Gastrocnemius medialis (tissue), 4 donors: ENCODE data around the gene MTCP1. TPM values are rescaled to one million over a fixed set of nuclear protein-coding genes. Genes with fewer than 3 reads are reported as not detected.
A peak's percentile ranks its signal among the peaks of the same experiment; 100 is the strongest.

Experiments
- ATAC-seq, 2 donors: fragments of 150-250 bp; one replicate each; pipeline ENCODE4 v1.9.1; 2016
- DNase-seq, 2 donors: peaks; one replicate each; pipeline ENCODE4 v3.0.0-alpha.2; 2019
- H3K27ac ChIP-seq, 4 donors: fragments of 200-600 bp; sonication (generic); 1 replicate in 1 of 4; 2 replicates in 3 of 4; pipeline ENCODE4 v1.5.1; 2016 to 2018; ENCODE audit warnings: mild to moderate bottlenecking in 2 of 4, moderate library complexity in 1 of 4
- H3K27me3 ChIP-seq, 3 donors: fragments of 200-600 bp; sonication (generic) in 2 of 3; 1 replicate in 1 of 3; 2 replicates in 2 of 3; pipeline versions ENCODE4 v1.5.1 to v1.6.0; 2016 to 2019; ENCODE audit warnings: mild to moderate bottlenecking in 1 of 3, moderate library complexity in 1 of 3
- H3K36me3 ChIP-seq, 2 donors: fragments of 200-600 bp; sonication (generic) in 1 of 2; one replicate each; pipeline ENCODE4 v1.5.1; 2017 to 2018
- H3K4me1 ChIP-seq, 2 donors: fragments of 200-600 bp; sonication (generic) in 1 of 2; one replicate each; pipeline ENCODE4 v1.5.1; 2016 to 2017; ENCODE audit warnings: mild to moderate bottlenecking in 2 of 2
- H3K4me3 ChIP-seq, 4 donors: fragments of 200-600 bp; sonication (generic) in 3 of 4; 1 replicate in 1 of 4; 2 replicates in 3 of 4; pipeline ENCODE4 v1.5.1; 2016 to 2019; ENCODE audit warnings: mild to moderate bottlenecking in 2 of 4
- H3K9me3 ChIP-seq, 3 donors: fragments of 200-600 bp; sonication (generic) in 2 of 3; 1 replicate in 1 of 3; 2 replicates in 2 of 3; pipeline ENCODE4 v1.5.1; 2016 to 2019
- POLR2A ChIP-seq, 2 donors: fragments of 450-650 bp; IDR thresholded peaks; one replicate each; pipeline ENCODE4 v1.6.1; 2017; ENCODE audit warnings: antibody characterized with exemption in 2 of 2, mild to moderate bottlenecking in 2 of 2, moderate library complexity in 2 of 2
- in situ Hi-C, 4 donors: fragments of 200-750 bp; cut with MboI; loops; one replicate each; pipeline versions ENCODE4 v1.15.0 to v1.8.0; 2017; ENCODE audit warnings: low sequenced_read_pairs in 4 of 4
- intact Hi-C: fragments of 100-400 bp; cut with DNase I; formaldehyde crosslinking; loops from one replicate; pipeline ENCODE4 v1.15.1; 2023; ENCODE audit warnings: low total_unique reads
- total RNA-seq, 4 donors: library from RNA; depleted of rRNA; stranded (reverse); fragments of >200 nt; gene quantifications; one replicate each; pipeline versions ENCODE4 v1.1.0 to v1.2.3, GENCODE V29; 2016
- TF ChIP-seq, protein P1 (sequence below), 5 experiments: fragments of 450-650 bp in 3 of 5; fragments of 200-600 bp in 2 of 5; sonication (generic) in 2 of 5; IDR thresholded peaks in 4 of 5; conservative IDR thresholded peaks in 1 of 5; 1 replicate in 4 of 5; 2 replicates in 1 of 5; pipeline ENCODE4 v1.5.1; 2016 to 2019; ENCODE audit warnings: antibody characterized with exemption in 5 of 5, mild to moderate bottlenecking in 3 of 5, moderate library complexity in 3 of 5

Gene MTCP1
- total RNA-seq, 4 donors from 2014 or later: 0.31 to 2.2 (median 0.93) TPM; not detected in 1

GRCh38 chrX:155022585-155022984, 48.4 kb downstream of the MTCP1 start, which contains the start of gene F8:
F8 (minus strand) TSS chrX:155022723; CDS start chrX:155022552, 171 bp downstream.
- peak within 1 kb of the TSS in 3 of 4 donors; percentile 27 to 44 (median 30) for H3K4me3 ChIP-seq
- H3K4me1 ChIP-seq: no peaks in the 10 kb centered on the region
- no peak for DNase-seq
- H3K27me3 ChIP-seq: no peaks in the 10 kb centered on the region
- ATAC-seq: no peak
- intact Hi-C loops: no loop called here
- H3K36me3 ChIP-seq: no peaks in the 10 kb centered on the region
- no peaks in the 10 kb centered on the region for H3K9me3 ChIP-seq
- TF ChIP-seq, protein P1, sequence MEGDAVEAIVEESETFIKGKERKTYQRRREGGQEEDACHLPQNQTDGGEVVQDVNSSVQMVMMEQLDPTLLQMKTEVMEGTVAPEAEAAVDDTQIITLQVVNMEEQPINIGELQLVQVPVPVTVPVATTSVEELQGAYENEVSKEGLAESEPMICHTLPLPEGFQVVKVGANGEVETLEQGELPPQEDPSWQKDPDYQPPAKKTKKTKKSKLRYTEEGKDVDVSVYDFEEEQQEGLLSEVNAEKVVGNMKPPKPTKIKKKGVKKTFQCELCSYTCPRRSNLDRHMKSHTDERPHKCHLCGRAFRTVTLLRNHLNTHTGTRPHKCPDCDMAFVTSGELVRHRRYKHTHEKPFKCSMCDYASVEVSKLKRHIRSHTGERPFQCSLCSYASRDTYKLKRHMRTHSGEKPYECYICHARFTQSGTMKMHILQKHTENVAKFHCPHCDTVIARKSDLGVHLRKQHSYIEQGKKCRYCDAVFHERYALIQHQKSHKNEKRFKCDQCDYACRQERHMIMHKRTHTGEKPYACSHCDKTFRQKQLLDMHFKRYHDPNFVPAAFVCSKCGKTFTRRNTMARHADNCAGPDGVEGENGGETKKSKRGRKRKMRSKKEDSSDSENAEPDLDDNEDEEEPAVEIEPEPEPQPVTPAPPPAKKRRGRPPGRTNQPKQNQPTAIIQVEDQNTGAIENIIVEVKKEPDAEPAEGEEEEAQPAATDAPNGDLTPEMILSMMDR (IDR thresholded peaks at IDR 0.05 in 4 of 5, conservative IDR thresholded peaks at IDR 0.05 in 1 of 5): no peak
- peak; percentile 6 to 14 for TF ChIP-seq POLR2A (IDR thresholded peaks at IDR 0.05)
- peak within 1 kb of the TSS in 3 of 4 donors; percentile 50 to 61 (median 54) for H3K27ac ChIP-seq
- in situ Hi-C loops: no loop called here

- TF ChIP-seq, protein P1 (IDR thresholded peaks at IDR 0.05 in 4 of 5, conservative IDR thresholded peaks at IDR 0.05 in 1 of 5): no peak
- TF ChIP-seq POLR2A (IDR thresholded peaks at IDR 0.05): no peak
- Histone ChIP-seq H3K4me3 (peak overlapping the region in 3 of 4 donors; percentile 15 to 44 (median 30)), H3K9me3 (no peaks in the 10 kb centered on the region), H3K36me3 (no peaks in the 10 kb centered on the region), H3K27me3 (no peaks in the 10 kb centered on the region), H3K4me1 (no peaks in the 10 kb centered on the region), H3K27ac (peak overlapping the region; percentile 5 to 61 (median 46))
- in situ Hi-C loops: no loop called here
- DNase-seq (no peak), ATAC-seq (no peak)
- intact Hi-C loops: no loop called here
These were observed 50.3 kb downstream of the MTCP1 start for GRCh38 chrX:155020591-155020990.

Other genes starting within 250 kb of the MTCP1 start
- not detected for gene SMIM9, start 236.5 kb downstream of the MTCP1 start, total RNA-seq
- 10 to 100 TPM in 2 of 4 donors, 1 to 10 TPM in 2; 5.0 to 20.5 (median 9.9) TPM for gene F8A1, start 184.8 kb downstream of the MTCP1 start, total RNA-seq
- 10 to 100 TPM; 23.3 to 33.7 (median 28.2) TPM for gene F8, start 48.4 kb downstream of the MTCP1 start, total RNA-seq
- 100 to 1,000 TPM; 141 to 267 (median 183) TPM for gene FUNDC2, start 44.3 kb downstream of the MTCP1 start, total RNA-seq
- gene CMC4, start within 50 bp of the MTCP1 start, total RNA-seq: 10 to 100 TPM; 13.0 to 32.1 (median 26.3) TPM
- 10 to 100 TPM in 2 of 4 donors, 1 to 10 TPM in 2; 8.8 to 15.9 (median 10.6) TPM for gene BRCC3, start 372 bp upstream of the MTCP1 start, total RNA-seq
- 10 to 100 TPM; 53.6 to 79.9 (median 72.1) TPM for gene VBP1, start 145.3 kb upstream of the MTCP1 start, total RNA-seq
- under 1 TPM in 1 of 4 donors, not detected in 3; 0.13 TPM for gene RAB39B, start 193.4 kb upstream of the MTCP1 start, total RNA-seq